HFFc6 (cell line): ENCODE results near the gene GAS7. TPM values are rescaled to one million over a fixed set of nuclear protein-coding genes. Genes with fewer than 3 reads are reported as not detected.

ENCODE experiments used
- DNase-seq: peaks from one replicate; pipeline ENCODE4 v3.0.0-alpha.2; 2018
- H3K27ac Mint-ChIP-seq: 2 replicates; pipeline ENCODE4 v1.8.0; 2020; ENCODE audit warnings: mild to moderate bottlenecking, mixed read lengths
- H3K27me3 Mint-ChIP-seq: 2 replicates; pipeline ENCODE4 v1.8.0; 2021; ENCODE audit warnings: mild to moderate bottlenecking, moderate library complexity, mixed read lengths; ENCODE audit not compliant: insufficient read depth
- H3K36me3 Mint-ChIP-seq: 2 replicates; pipeline ENCODE4 v1.8.0; 2021; ENCODE audit warnings: low read depth, mixed read lengths
- H3K4me1 Mint-ChIP-seq: 2 replicates; pipeline ENCODE4 v1.8.0; 2020; ENCODE audit warnings: low read depth, mixed read lengths
- H3K4me3 Mint-ChIP-seq: 2 replicates; pipeline ENCODE4 v1.8.0; 2020; ENCODE audit warnings: mild to moderate bottlenecking, moderate library complexity, mixed read lengths
- H3K9me3 Mint-ChIP-seq: 2 replicates; pipeline ENCODE4 v1.8.0; 2020; ENCODE audit warnings: mild to moderate bottlenecking, mixed read lengths
- CTCF ChIP-seq: fragments of 200-600 bp; sonication (generic); IDR thresholded peaks from 2 replicates; pipeline ENCODE4 v1.5.0; 2021; ENCODE audit warnings: antibody characterized with exemption, mild to moderate bottlenecking
- total RNA-seq, 6 experiments: library from RNA; stranded (reverse); fragmentation: NEBNext Ultra II Directional; extraction: Animal tissue kit (Norgen Biotek cat#: 25700); gene quantifications; 2 replicates in 1 of 6; 3 replicates in 5 of 6; pipeline ENCODE4 v1.2.3, GENCODE V29; 2021

Gene GAS7
- total RNA-seq, 6 experiments from 2014 or later: 1.4 to 7.4 (median 3.1) TPM

DNA sequence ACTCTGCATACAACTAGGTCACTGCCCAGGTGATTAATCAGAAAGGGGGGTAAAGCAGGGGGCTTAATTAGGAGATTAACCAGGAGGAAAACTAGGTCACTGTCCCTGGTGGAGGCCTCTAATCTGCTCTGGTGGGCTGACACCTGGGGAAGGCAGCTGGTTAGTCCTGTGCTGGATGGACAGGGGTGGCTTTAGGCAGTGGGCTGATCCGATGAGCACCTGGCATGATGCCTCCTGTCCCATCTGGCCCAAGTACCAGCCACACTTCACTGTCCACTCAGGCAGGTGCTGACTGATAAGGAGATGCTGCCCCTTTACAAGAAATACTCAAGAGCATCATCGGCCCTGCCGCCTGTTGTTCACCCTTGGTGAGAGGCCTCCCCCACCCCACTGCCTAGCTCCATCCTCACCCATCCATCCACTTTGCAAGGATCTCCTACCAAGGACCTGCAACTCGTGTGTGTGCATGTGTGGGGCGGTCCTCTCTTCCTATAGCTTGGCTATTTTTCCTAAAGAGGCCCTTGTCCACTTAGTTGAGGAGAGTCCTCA is 279.5 kb downstream of the GAS7 start:
- no peak overlapping the region for H3K4me3 Mint-ChIP-seq
- H3K36me3 Mint-ChIP-seq: no peaks in the 10 kb centered on the region
- H3K27ac Mint-ChIP-seq: no peak overlapping the region
- no peak for DNase-seq
- TF ChIP-seq CTCF: no peak
- no peaks in the 10 kb centered on the region for H3K9me3 Mint-ChIP-seq
- peaks cover 3% of the 10 kb centered on the region for H3K27me3 Mint-ChIP-seq
- no peaks in the 10 kb centered on the region for H3K4me1 Mint-ChIP-seq

GRCh38 chr17:9918352-9918751 is 280.1 kb downstream of the GAS7 start:
- Mint-ChIP-seq H3K4me1 (no peaks in the 10 kb centered on the region), H3K27me3 (peaks cover 3% of the 10 kb centered on the region), H3K36me3 (no peaks in the 10 kb centered on the region), H3K27ac (no peak overlapping the region), H3K9me3 (no peaks in the 10 kb centered on the region), H3K4me3 (no peak overlapping the region)
- no peak for DNase-seq
- no peak for TF ChIP-seq CTCF

DNA sequence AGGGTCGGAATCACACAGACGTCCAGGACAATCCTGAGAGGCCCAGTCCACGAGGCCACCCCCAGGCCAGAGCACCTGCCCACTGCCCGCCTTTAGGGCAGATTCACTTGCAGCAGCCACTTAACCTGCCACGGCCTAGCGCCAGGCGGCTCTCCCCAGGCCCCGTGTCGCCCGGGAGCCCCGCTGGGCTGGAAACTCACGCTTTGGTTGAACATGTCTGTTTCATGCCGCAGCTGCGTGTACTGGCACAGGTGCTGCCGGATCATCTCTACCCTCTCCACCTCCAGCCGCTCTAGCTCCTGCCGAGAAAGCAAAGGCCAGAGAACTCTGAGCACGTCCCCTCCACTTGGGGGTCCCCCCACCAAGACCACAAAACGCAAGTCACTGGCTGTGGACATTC is 280.6 kb downstream of the GAS7 start:
- no peaks in the 10 kb centered on the region for H3K4me1 Mint-ChIP-seq
- no peak overlapping the region for H3K27ac Mint-ChIP-seq
- H3K36me3 Mint-ChIP-seq: no peaks in the 10 kb centered on the region
- no peaks in the 10 kb centered on the region; the same call in 1 of the 2 replicates for H3K9me3 Mint-ChIP-seq
- peaks cover 3% of the 10 kb centered on the region for H3K27me3 Mint-ChIP-seq
- no peak for TF ChIP-seq CTCF
- no peak overlapping the region for H3K4me3 Mint-ChIP-seq
- no peak for DNase-seq

DNA sequence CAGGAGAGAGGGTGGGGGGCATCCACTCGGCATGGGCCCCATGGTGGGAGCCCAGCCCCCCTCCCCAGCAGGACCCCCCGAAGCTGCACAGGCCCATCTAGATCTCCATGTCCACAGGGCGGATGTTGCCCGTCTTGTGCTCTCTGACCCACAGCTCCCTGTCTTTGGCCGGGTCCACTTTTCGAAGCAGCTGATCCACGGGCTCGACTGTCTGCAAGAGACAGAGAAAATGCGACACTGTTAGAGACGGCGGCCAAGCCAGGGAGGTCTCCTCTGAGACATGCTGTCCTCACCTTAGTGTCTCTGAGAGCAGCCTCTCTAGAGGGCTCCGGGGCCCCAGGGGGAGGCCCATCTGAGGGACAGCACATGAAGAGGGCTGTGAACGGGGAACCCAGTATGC is 281.3 kb downstream of the GAS7 start:
- DNase-seq: no peak
- no peak overlapping the region for H3K27ac Mint-ChIP-seq
- no peaks in the 10 kb centered on the region for H3K36me3 Mint-ChIP-seq
- H3K27me3 Mint-ChIP-seq: peaks cover 3% of the 10 kb centered on the region
- no peak overlapping the region for H3K4me3 Mint-ChIP-seq
- TF ChIP-seq CTCF: no peak
- no peaks in the 10 kb centered on the region; the same call in 1 of the 2 replicates for H3K9me3 Mint-ChIP-seq
- no peaks in the 10 kb centered on the region for H3K4me1 Mint-ChIP-seq

GRCh38 chr17:9916108-9916507 is 282.3 kb downstream of the GAS7 start:
- Mint-ChIP-seq H3K27me3 (peaks cover 6% of the 10 kb centered on the region), H3K9me3 (no peaks in the 10 kb centered on the region; the same call in 1 of the 2 replicates), H3K4me1 (no peaks in the 10 kb centered on the region), H3K36me3 (no peaks in the 10 kb centered on the region), H3K27ac (no peak overlapping the region), H3K4me3 (no peak overlapping the region)
- DNase-seq: no peak
- no peak for TF ChIP-seq CTCF

GRCh38 chr17:9913476-9913875 is 284.9 kb downstream of the GAS7 start:
- Mint-ChIP-seq H3K27me3 (peaks cover 12% of the 10 kb centered on the region; the same call in 1 of the 2 replicates), H3K4me3 (no peak overlapping the region), H3K4me1 (no peaks in the 10 kb centered on the region), H3K36me3 (no peaks in the 10 kb centered on the region), H3K27ac (no peak overlapping the region), H3K9me3 (no peaks in the 10 kb centered on the region; the same call in 1 of the 2 replicates)
- no peak for DNase-seq
- no peak for TF ChIP-seq CTCF
